K562 (cell line): ENCODE data around the gene COL4A5. TPM values are rescaled to one million over a fixed set of nuclear protein-coding genes. Genes with fewer than 3 reads are reported as not detected.

ENCODE experiments used
- ATAC-seq: fragments of 200-7000 bp; cut with Tn5 transposase; 3 replicates; pipeline ENCODE4 v1.9.1; 2020; ENCODE audit warnings: moderate library complexity
- BruUV-seq: library from RNA; stranded (reverse); fragments of 400-500 nt; replicated peaks from 2 replicates; lab custom pipeline; 2021; lab: Mats Ljungman, UMichigan
- CTCF ChIA-PET: fragments of 300-600 bp; formaldehyde crosslinking; extraction: SDS; loops from one replicate; lab custom pipeline; 2021; ENCODE audit warnings: low intra/inter-chr PET ratio; lab: Yijun Ruan, JAX
- POLR2A ChIA-PET: fragments of 300-600, 350-650 bp; sonication (Branson Sonifier 250); formaldehyde crosslinking; extraction: SDS; loops from one replicate; lab custom pipeline; 2021; ENCODE audit warnings: antibody characterized with exemption, inconsistent platforms; lab: Yijun Ruan, JAX
- DNase-seq, 4 experiments: peaks; one replicate each; pipeline versions ENCODE4 v3.0.0 to v3.0.0-alpha.2; 2011 to 2018; ENCODE audit warnings: low spot score in 3 of 4, mixed read lengths in 3 of 4; ENCODE audit errors: extremely low read depth in 1 of 4
- FAIRE-seq: peaks from 2 replicates; lab custom pipeline; 2011; peaks lifted over from hg19 to GRCh38; lab: Jason Lieb, UNC
- H2AFZ ChIP-seq: 2 replicates; pipeline ENCODE4 v1.6.0; 2011; ENCODE audit warnings: low read depth, low read length, control low read depth, inconsistent platforms
- H3K27ac ChIP-seq: fragments of 200-600 bp; 3 replicates; pipeline ENCODE4 v1.8.0; 2011; ENCODE audit warnings: low read depth, mild to moderate bottlenecking, control low read depth, inconsistent platforms, low read length, moderate library complexity, mixed read lengths; ENCODE audit errors: extremely low read depth
- H3K27me3 ChIP-seq, 2 experiments: fragments of 300-600 bp in 1 of 2; 2 replicates in 1 of 2; 3 replicates in 1 of 2; pipeline versions ENCODE4 v1.6.0 to v1.8.0; 2011; ENCODE audit warnings: inconsistent platforms in 2 of 2, low read length in 2 of 2, mild to moderate bottlenecking in 1 of 2, mixed read lengths in 1 of 2, moderate library complexity in 1 of 2; ENCODE audit not compliant: control insufficient read depth in 2 of 2, insufficient read depth in 2 of 2
- H3K36me3 ChIP-seq: fragments of 300-600 bp; 3 replicates; pipeline ENCODE4 v1.8.0; 2011; ENCODE audit warnings: mild to moderate bottlenecking, low read length, inconsistent platforms; ENCODE audit not compliant: control insufficient read depth, insufficient read depth
- H3K4me1 ChIP-seq, 2 experiments: fragments of 200-600 bp in 1 of 2; replicated peaks in 1 of 2; 2 replicates in 1 of 2; 3 replicates in 1 of 2; pipeline versions ENCODE4 v1.5.1 to v1.8.0; 2011; ENCODE audit warnings: inconsistent platforms in 2 of 2, low read length in 2 of 2, mild to moderate bottlenecking in 1 of 2, mixed read lengths in 1 of 2, moderate library complexity in 1 of 2; ENCODE audit not compliant: control insufficient read depth in 2 of 2, insufficient read depth in 2 of 2
- H3K4me2 ChIP-seq: 2 replicates; pipeline ENCODE4 v1.6.1; 2011; ENCODE audit warnings: low read length, control low read depth, inconsistent platforms, mixed read lengths; ENCODE audit not compliant: insufficient read depth
- H3K4me3 ChIP-seq: fragments of 200-600 bp; sonication (generic), shearing (Covaris generic); 2 replicates; pipeline ENCODE4 v1.5.1; 2016; ENCODE audit warnings: control low read depth, inconsistent platforms
- H3K79me2 ChIP-seq: fragments of 200-600 bp; 3 replicates; pipeline ENCODE4 v1.8.0; 2011; ENCODE audit warnings: low read length, inconsistent platforms; ENCODE audit not compliant: control insufficient read depth, insufficient read depth
- H3K9ac ChIP-seq, 2 experiments: 2 replicates each; pipeline versions ENCODE4 v1.6.0 to v1.6.1; 2011; ENCODE audit warnings: low read depth in 2 of 2, low read length in 2 of 2, control low read depth in 1 of 2, inconsistent platforms in 1 of 2, mild to moderate bottlenecking in 1 of 2, mixed read lengths in 1 of 2; ENCODE audit not compliant: insufficient read depth in 1 of 2
- H3K9me1 ChIP-seq: one replicate; pipeline ENCODE4 v1.6.0; 2011; ENCODE audit warnings: inconsistent platforms, mild to moderate bottlenecking, low read length, moderate library complexity; ENCODE audit not compliant: control insufficient read depth, insufficient read depth
- H3K9me3 ChIP-seq: replicated peaks from 2 replicates; pipeline ENCODE4 v1.5.1; 2011; ENCODE audit warnings: low read depth, low read length, inconsistent platforms; ENCODE audit not compliant: control insufficient read depth, insufficient read depth
- H4K20me1 ChIP-seq: replicated peaks from 2 replicates; pipeline ENCODE4 v1.6.1; 2011; ENCODE audit warnings: low read length, inconsistent platforms, mixed read lengths; ENCODE audit not compliant: control insufficient read depth, insufficient read depth
- BDP1 ChIP-seq: IDR thresholded peaks from 3 replicates; pipeline ENCODE4 v1.6.1; 2011; ENCODE audit not compliant: insufficient read length, insufficient read depth
- DPF2 ChIP-seq: fragments of 450-650 bp; IDR thresholded peaks from 2 replicates; pipeline ENCODE4 v1.6.1; 2016
- FOXP1 ChIP-seq: sonication (generic); formaldehyde crosslinking; IDR thresholded peaks from 2 replicates; pipeline ENCODE4 v1.8.0; 2022; ENCODE audit warnings: mild to moderate bottlenecking, missing genetic modification reagents
- GATAD2A ChIP-seq: fragments of 450-650 bp; IDR thresholded peaks from 2 replicates; pipeline ENCODE4 v1.6.1; 2017
- HMGXB4 ChIP-seq: sonication (generic); formaldehyde crosslinking; IDR thresholded peaks from 2 replicates; pipeline ENCODE4 v1.8.1; 2023; ENCODE audit warnings: mild to moderate bottlenecking, missing genetic modification reagents
- MGA ChIP-seq: fragments of 450-650 bp; IDR thresholded peaks from 2 replicates; pipeline ENCODE4 v1.6.1; 2016; ENCODE audit warnings: mild to moderate bottlenecking, moderate library complexity
- WGBS: fragments of 100-300 bp; shearing (Covaris generic); methylation state at CpG from one replicate; pipeline ENCODE4 v1.1.6; 2016; ENCODE audit warnings: low coverage, mixed read lengths; ENCODE audit not compliant: insufficient coverage; ENCODE audit errors: missing lambda C conversion rate; 5-methylcytosine and 5-hydroxymethylcytosine counted together
- in situ Hi-C: fragments of 300-500 bp; cut with MboI; formaldehyde crosslinking; loops from 4 replicates; pipeline ENCODE4 v1.15.0; 2018; ENCODE audit warnings: inconsistent platforms, mixed read lengths
- intact Hi-C: fragments of 100-400 bp; cut with micrococcal nuclease; formaldehyde crosslinking; loops from 2 replicates; pipeline ENCODE4 v1.14.2; 2022
- polyA plus RNA-seq, 8 experiments: library from polyadenylated mRNA; depleted of rRNA in 4 of 8; stranded (reverse) in 5 of 8; unstranded in 3 of 8; fragments of >200 nt; fragmentation: Nextera tagmentation in 2 of 8; fragmentation: Illumina TruSeq in 1 of 8; extraction: Ambion mirVana in 2 of 8; extraction: Trizol in 1 of 8; gene quantifications; 2 replicates each; pipeline versions ENCODE4 v1.2.1 to v1.2.3, GENCODE V29; 2011 to 2014; ENCODE audit warnings: inconsistent platforms in 1 of 8, missing spikeins in 1 of 8
- total RNA-seq, 7 experiments: library from RNA; depleted of rRNA in 6 of 7; stranded (reverse); fragments of >200 nt in 6 of 7; fragmentation: Illumina TruSeq in 2 of 7; extraction: Trizol in 2 of 7; gene quantifications; 2 replicates each; pipeline versions ENCODE4 v1.2.1 to v1.2.3, GENCODE V29; 2011 to 2021; ENCODE audit warnings: low replicate concordance in 1 of 7
- TF ChIP-seq, protein P1 (sequence below): fragments of 250-450 bp; sonication (Bioruptor Pico); IDR thresholded peaks from 2 replicates; pipeline ENCODE4 v1.5.0; 2021
- TF ChIP-seq, protein P2 (sequence below): sonication (generic); formaldehyde crosslinking; IDR thresholded peaks from 2 replicates; pipeline ENCODE4 v1.8.1; 2023; ENCODE audit warnings: mild to moderate bottlenecking, missing genetic modification reagents, moderate library complexity

Gene COL4A5
- total and polyA plus RNA-seq, 9 of the 15 experiments (the other 6 are each of a cell fraction or from before 2014, with no cell fraction given), result 0.66 to 2.5 (median 1.8) TPM

- Histone ChIP-seq H3K9me1 (no peaks in the 10 kb centered on the region), H3K27ac (no peak overlapping the region), H3K9me3 (no peaks in the 10 kb centered on the region), H3K27me3 (no peaks in the 10 kb centered on the region), H3K4me3 (no peak overlapping the region), H3K9ac (no peak overlapping the region), H3K79me2 (no peaks in the 10 kb centered on the region), H3K36me3 (no peaks in the 10 kb centered on the region), H3K4me1 (no peaks in the 10 kb centered on the region), H2AFZ (no peak overlapping the region), H4K20me1 (no peaks in the 10 kb centered on the region), H3K4me2 (no peak overlapping the region)
- WGBS, result 9% methylated on average over 1 of the region's 1 CpG
- intact Hi-C loops, result no loop called here
- CTCF ChIA-PET, result no interaction called here
- in situ Hi-C loops, result no loop called here
- BruUV-seq, result no TSS peak
- FAIRE-seq (no peak), DNase-seq (no peak), ATAC-seq (no peak)
- POLR2A ChIA-PET, result no interaction called here
- TF ChIP-seq, protein P1, sequence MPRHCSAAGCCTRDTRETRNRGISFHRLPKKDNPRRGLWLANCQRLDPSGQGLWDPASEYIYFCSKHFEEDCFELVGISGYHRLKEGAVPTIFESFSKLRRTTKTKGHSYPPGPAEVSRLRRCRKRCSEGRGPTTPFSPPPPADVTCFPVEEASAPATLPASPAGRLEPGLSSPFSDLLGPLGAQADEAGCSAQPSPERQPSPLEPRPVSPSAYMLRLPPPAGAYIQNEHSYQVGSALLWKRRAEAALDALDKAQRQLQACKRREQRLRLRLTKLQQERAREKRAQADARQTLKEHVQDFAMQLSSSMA (CRISPR knock-in tag), result no peak
- no peak for TF ChIP-seq FOXP1 (CRISPR knock-in tag)
- no peak for TF ChIP-seq HMGXB4 (CRISPR knock-in tag)
- TF ChIP-seq DPF2, result no peak
- TF ChIP-seq BDP1, result no peak
- TF ChIP-seq GATAD2A, result no peak
- no peak for TF ChIP-seq MGA
- TF ChIP-seq, protein P2, sequence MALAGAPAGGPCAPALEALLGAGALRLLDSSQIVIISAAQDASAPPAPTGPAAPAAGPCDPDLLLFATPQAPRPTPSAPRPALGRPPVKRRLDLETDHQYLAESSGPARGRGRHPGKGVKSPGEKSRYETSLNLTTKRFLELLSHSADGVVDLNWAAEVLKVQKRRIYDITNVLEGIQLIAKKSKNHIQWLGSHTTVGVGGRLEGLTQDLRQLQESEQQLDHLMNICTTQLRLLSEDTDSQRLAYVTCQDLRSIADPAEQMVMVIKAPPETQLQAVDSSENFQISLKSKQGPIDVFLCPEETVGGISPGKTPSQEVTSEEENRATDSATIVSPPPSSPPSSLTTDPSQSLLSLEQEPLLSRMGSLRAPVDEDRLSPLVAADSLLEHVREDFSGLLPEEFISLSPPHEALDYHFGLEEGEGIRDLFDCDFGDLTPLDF, result no peak
Observed at GRCh38 chrX:108419401-108419800, 20.2 kb upstream of the COL4A5 start.
